K562 (cell line): ENCODE results near the gene DOK3. TPM values are rescaled to one million over a fixed set of nuclear protein-coding genes. Genes with fewer than 3 reads are reported as not detected.

Experiments used
- ATF1 ChIP-seq, 2 experiments: fragments of 450-650 bp in 1 of 2; IDR thresholded peaks; 2 replicates each; pipeline ENCODE4 v1.6.1; 2016; ENCODE audit warnings: missing compliant biosample characterization in 1 of 2, missing genetic modification characterization in 1 of 2
- CBFA2T2 ChIP-seq: fragments of 450-650 bp; conservative IDR thresholded peaks from 2 replicates; pipeline ENCODE4 v1.6.1; 2017; ENCODE audit warnings: mild to moderate bottlenecking
- EP400 ChIP-seq: fragments of 450-650 bp; IDR thresholded peaks from 2 replicates; pipeline ENCODE4 v1.6.1; 2017; ENCODE audit warnings: antibody characterized with exemption, mild to moderate bottlenecking, moderate library complexity
- MAFG ChIP-seq: fragments of 450-650 bp; conservative IDR thresholded peaks from 2 replicates; pipeline ENCODE4 v1.6.1; 2016; ENCODE audit warnings: missing genetic modification characterization, missing compliant biosample characterization
- polyA plus RNA-seq, 8 experiments: library from polyadenylated mRNA; depleted of rRNA in 4 of 8; stranded (reverse) in 5 of 8; unstranded in 3 of 8; fragments of >200 nt; fragmentation: Nextera tagmentation in 2 of 8; fragmentation: Illumina TruSeq in 1 of 8; extraction: Ambion mirVana in 2 of 8; extraction: Trizol in 1 of 8; gene quantifications; 2 replicates each; pipeline versions ENCODE4 v1.2.1 to v1.2.3, GENCODE V29; 2011 to 2014; ENCODE audit warnings: inconsistent platforms in 1 of 8, missing spikeins in 1 of 8
- total RNA-seq, 7 experiments: library from RNA; depleted of rRNA in 6 of 7; stranded (reverse); fragments of >200 nt in 6 of 7; fragmentation: Illumina TruSeq in 2 of 7; extraction: Trizol in 2 of 7; gene quantifications; 2 replicates each; pipeline versions ENCODE4 v1.2.1 to v1.2.3, GENCODE V29; 2011 to 2021; ENCODE audit warnings: low replicate concordance in 1 of 7
- TF ChIP-seq, protein P1 (sequence below), 2 experiments: fragments of 450-650 bp in 1 of 2; sonication (generic) in 1 of 2; formaldehyde crosslinking in 1 of 2; IDR thresholded peaks; 2 replicates each; pipeline versions ENCODE4 v1.7.1 to v1.9.0; 2016 to 2022; ENCODE audit warnings: inconsistent platforms in 1 of 2, mild to moderate bottlenecking in 1 of 2, missing genetic modification reagents in 1 of 2

Gene DOK3
- total and polyA plus RNA-seq, 9 of the 15 experiments (the other 6 are each of a cell fraction or from before 2014, with no cell fraction given): 1.3 to 23.0 (median 8.0) TPM

DNA sequence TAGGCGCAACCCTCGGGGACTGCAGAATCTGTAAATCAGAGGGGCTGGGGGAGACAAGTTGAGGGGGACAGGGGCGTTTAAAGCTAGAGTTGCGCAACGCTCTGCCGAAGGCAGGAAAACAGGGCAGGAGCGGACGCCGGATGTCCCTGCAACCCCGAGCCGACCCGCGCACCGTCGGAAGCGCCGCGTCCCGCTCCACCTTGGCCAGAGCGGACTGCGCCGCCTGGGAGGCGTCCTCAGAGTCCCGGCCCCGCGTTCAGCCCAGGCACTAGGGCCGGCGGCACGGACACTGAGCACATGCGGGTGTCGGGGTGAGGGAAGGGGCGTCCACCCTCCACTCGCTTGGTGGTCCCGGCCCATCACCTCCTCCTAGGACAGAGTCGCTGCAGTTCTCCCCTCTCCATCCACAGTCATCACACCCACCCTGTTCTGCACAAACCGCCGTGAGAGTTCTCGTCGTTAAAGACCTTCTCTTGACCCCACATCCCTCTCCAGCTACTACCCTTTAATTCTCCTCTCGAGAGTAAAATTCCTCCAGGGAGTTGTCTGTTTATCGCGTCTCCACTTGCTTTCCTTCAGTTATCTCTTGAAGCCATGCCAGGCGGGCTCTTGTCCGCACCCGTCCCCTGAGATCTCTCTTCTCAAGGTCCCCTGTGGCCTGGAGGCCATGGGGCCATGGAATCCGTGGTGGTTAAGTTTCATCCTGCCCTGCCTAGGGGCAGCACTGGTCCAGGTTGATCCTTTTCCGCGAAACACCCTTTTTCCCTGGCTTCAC lies 11.4 kb downstream of the DOK3 start (continued):
- TF ChIP-seq, protein P1, sequence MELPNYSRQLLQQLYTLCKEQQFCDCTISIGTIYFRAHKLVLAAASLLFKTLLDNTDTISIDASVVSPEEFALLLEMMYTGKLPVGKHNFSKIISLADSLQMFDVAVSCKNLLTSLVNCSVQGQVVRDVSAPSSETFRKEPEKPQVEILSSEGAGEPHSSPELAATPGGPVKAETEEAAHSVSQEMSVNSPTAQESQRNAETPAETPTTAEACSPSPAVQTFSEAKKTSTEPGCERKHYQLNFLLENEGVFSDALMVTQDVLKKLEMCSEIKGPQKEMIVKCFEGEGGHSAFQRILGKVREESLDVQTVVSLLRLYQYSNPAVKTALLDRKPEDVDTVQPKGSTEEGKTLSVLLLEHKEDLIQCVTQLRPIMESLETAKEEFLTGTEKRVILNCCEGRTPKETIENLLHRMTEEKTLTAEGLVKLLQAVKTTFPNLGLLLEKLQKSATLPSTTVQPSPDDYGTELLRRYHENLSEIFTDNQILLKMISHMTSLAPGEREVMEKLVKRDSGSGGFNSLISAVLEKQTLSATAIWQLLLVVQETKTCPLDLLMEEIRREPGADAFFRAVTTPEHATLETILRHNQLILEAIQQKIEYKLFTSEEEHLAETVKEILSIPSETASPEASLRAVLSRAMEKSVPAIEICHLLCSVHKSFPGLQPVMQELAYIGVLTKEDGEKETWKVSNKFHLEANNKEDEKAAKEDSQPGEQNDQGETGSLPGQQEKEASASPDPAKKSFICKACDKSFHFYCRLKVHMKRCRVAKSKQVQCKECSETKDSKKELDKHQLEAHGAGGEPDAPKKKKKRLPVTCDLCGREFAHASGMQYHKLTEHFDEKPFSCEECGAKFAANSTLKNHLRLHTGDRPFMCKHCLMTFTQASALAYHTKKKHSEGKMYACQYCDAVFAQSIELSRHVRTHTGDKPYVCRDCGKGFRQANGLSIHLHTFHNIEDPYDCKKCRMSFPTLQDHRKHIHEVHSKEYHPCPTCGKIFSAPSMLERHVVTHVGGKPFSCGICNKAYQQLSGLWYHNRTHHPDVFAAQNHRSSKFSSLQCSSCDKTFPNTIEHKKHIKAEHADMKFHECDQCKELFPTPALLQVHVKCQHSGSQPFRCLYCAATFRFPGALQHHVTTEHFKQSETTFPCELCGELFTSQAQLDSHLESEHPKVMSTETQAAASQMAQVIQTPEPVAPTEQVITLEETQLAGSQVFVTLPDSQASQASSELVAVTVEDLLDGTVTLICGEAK (IDR thresholded peaks at IDR 0.05): peak; percentile 65
- TF ChIP-seq, protein P1 (CRISPR knock-in tag; IDR thresholded peaks at IDR 0.05): no peak
- TF ChIP-seq CBFA2T2 (peak; percentile 66), ATF1 (CRISPR knock-in tag; IDR thresholded peaks at IDR 0.05) (no peak), ATF1 (tag; IDR thresholded peaks at IDR 0.05) (0 out of 2 replicates have a peak, but pooled peaks have one; percentile 3), MAFG (tag) (no peak), EP400 (no peak)
